ENCODE measurements around the gene CTBS. TPM values are rescaled to one million over a fixed set of nuclear protein-coding genes. Genes with fewer than 3 reads are reported as not detected.

Gene CTBS
- total RNA-seq, 2 donors from 2014 or later = 21.5 to 28.3 TPM

- TF ChIP-seq CTCF (IDR thresholded peaks at IDR 0.05) = no peak
- no peak for DNase-seq (ENCODE audit: low spot score)
- H3K27ac ChIP-seq = no peak overlapping the region
- H3K27me3 ChIP-seq (replicated peaks; ENCODE audit: insufficient read depth) = no peaks in the 10 kb centered on the region
- H3K9me3 ChIP-seq = no peaks in the 10 kb centered on the region
- no peak for ATAC-seq (ENCODE audit: insufficient number of reproducible peaks, low FRiP score, low read depth)
- no peaks in the 10 kb centered on the region for H3K36me3 ChIP-seq
- H3K4me1 ChIP-seq (ENCODE audit: control insufficient read depth in 1 of 2, low read depth in 2 of 2) = peaks cover 0 to 8% of the 10 kb centered on the region in 2 donors
- no peak overlapping the region for H3K4me3 ChIP-seq
Observed at GRCh38 chr1:84550826-84551225, 23.4 kb downstream of the CTBS start.

- ATAC-seq (ENCODE audit: insufficient number of reproducible peaks, low FRiP score, low read depth) (no peak), DNase-seq (ENCODE audit: low spot score) (no peak)
- no peak for TF ChIP-seq CTCF (IDR thresholded peaks at IDR 0.05)
- H3K36me3 ChIP-seq = peaks cover 5% of the 10 kb centered on the region
- no peak overlapping the region for H3K27ac ChIP-seq
- no peaks in the 10 kb centered on the region for H3K9me3 ChIP-seq
- no peaks in the 10 kb centered on the region for H3K4me1 ChIP-seq (ENCODE audit: control insufficient read depth in 1 of 2, low read depth in 2 of 2)
- no peak overlapping the region for H3K4me3 ChIP-seq
- H3K27me3 ChIP-seq (replicated peaks; ENCODE audit: insufficient read depth) = no peaks in the 10 kb centered on the region
Observed at GRCh38 chr1:84541679-84542078, 32.6 kb downstream of the CTBS start.

DNA sequence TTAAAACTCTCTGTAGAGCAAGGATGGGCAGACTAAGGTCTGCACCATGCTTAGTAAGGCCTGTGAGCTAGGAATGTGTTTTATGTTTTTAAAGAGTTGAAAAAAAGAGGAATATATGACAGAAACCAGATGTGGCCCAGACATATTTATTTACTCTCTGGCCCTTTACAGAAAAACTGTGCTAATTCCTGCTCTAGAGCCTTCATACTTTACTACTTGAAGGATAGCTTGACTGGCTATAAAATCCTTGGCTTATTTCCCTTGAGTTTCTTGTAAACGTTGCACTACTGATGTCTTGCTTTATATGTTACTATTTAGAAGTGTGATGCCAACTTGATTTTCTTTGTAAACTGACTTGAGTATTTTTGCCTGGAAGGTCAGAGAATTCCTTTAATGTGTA lies 33.5 kb downstream of the CTBS start:
- Histone ChIP-seq H3K4me1 (ENCODE audit: control insufficient read depth in 1 of 2, low read depth in 2 of 2) (no peaks in the 10 kb centered on the region), H3K27me3 (replicated peaks; ENCODE audit: insufficient read depth) (no peaks in the 10 kb centered on the region), H3K9me3 (no peaks in the 10 kb centered on the region), H3K36me3 (peaks cover 5% of the 10 kb centered on the region), H3K27ac (no peak overlapping the region), H3K4me3 (no peak overlapping the region)
- TF ChIP-seq CTCF (IDR thresholded peaks at IDR 0.05) = no peak
- no peak for ATAC-seq (ENCODE audit: insufficient number of reproducible peaks, low FRiP score, low read depth)
- no peak for DNase-seq (ENCODE audit: low spot score)

GRCh38 chr1:84539972-84540371 lies 34.3 kb downstream of the CTBS start:
- DNase-seq (ENCODE audit: low spot score) (no peak), ATAC-seq (ENCODE audit: insufficient number of reproducible peaks, low FRiP score, low read depth) (no peak)
- peaks cover 5% of the 10 kb centered on the region for H3K36me3 ChIP-seq
- no peak overlapping the region for H3K4me3 ChIP-seq
- no peaks in the 10 kb centered on the region for H3K4me1 ChIP-seq (ENCODE audit: control insufficient read depth in 1 of 2, low read depth in 2 of 2)
- H3K27ac ChIP-seq = no peak overlapping the region
- no peak for TF ChIP-seq CTCF (IDR thresholded peaks at IDR 0.05)
- no peaks in the 10 kb centered on the region for H3K27me3 ChIP-seq (replicated peaks; ENCODE audit: insufficient read depth)
- H3K9me3 ChIP-seq = no peaks in the 10 kb centered on the region

GRCh38 chr1:84538599-84538998 lies 35.6 kb downstream of the CTBS start:
- Histone ChIP-seq H3K4me3 (no peak overlapping the region), H3K27me3 (replicated peaks; ENCODE audit: insufficient read depth) (no peaks in the 10 kb centered on the region), H3K9me3 (no peaks in the 10 kb centered on the region), H3K4me1 (ENCODE audit: control insufficient read depth in 1 of 2, low read depth in 2 of 2) (no peaks in the 10 kb centered on the region), H3K27ac (no peak overlapping the region), H3K36me3 (peaks cover 5% of the 10 kb centered on the region)
- DNase-seq (ENCODE audit: low spot score) = no peak
- TF ChIP-seq CTCF (IDR thresholded peaks at IDR 0.05) = no peak
- no peak for ATAC-seq (ENCODE audit: insufficient number of reproducible peaks, low FRiP score, low read depth)
